SK-N-SH (cell line): Measurements from ENCODE around the gene SIDT1.

ENCODE experiments used
- EP300 ChIP-seq, 2 experiments: IDR thresholded peaks; 2 replicates each; pipeline versions ENCODE4 v1.4.0 to v1.6.1; 2012; ENCODE audit warnings: borderline replicate concordance in 1 of 2, low read depth in 1 of 2, low read length in 1 of 2
- TAF1 ChIP-seq: IDR thresholded peaks from 2 replicates; pipeline ENCODE4 v1.6.1; 2012; ENCODE audit warnings: low read depth, mild to moderate bottlenecking, low read length, moderate library complexity, borderline replicate concordance
- TCF12 ChIP-seq: IDR thresholded peaks from 2 replicates; pipeline ENCODE4 v1.4.0; 2012
- TF ChIP-seq, protein P1 (sequence below): fragments of 200-600 bp; sonication (generic); IDR thresholded peaks from 2 replicates; pipeline ENCODE4 v1.6.1; 2017; ENCODE audit warnings: antibody characterized with exemption, mild to moderate bottlenecking, moderate library complexity

GRCh38 chr3:113508966-113509365 is 23.4 kb upstream of the SIDT1 start:
- TF ChIP-seq EP300 (IDR thresholded peaks at IDR 0.05; ENCODE audit: borderline replicate concordance in 1 of 2, low read depth in 1 of 2, low read length in 1 of 2) (no peak), TAF1 (no peak), TCF12 (no peak)
- TF ChIP-seq, protein P1, sequence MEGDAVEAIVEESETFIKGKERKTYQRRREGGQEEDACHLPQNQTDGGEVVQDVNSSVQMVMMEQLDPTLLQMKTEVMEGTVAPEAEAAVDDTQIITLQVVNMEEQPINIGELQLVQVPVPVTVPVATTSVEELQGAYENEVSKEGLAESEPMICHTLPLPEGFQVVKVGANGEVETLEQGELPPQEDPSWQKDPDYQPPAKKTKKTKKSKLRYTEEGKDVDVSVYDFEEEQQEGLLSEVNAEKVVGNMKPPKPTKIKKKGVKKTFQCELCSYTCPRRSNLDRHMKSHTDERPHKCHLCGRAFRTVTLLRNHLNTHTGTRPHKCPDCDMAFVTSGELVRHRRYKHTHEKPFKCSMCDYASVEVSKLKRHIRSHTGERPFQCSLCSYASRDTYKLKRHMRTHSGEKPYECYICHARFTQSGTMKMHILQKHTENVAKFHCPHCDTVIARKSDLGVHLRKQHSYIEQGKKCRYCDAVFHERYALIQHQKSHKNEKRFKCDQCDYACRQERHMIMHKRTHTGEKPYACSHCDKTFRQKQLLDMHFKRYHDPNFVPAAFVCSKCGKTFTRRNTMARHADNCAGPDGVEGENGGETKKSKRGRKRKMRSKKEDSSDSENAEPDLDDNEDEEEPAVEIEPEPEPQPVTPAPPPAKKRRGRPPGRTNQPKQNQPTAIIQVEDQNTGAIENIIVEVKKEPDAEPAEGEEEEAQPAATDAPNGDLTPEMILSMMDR, result no peak
